KMS-11 (cell line): Measurements from ENCODE around the gene ATP1A3.

Experiments used
- H2AFZ ChIP-seq: fragments of 200-600 bp; sonication (generic); 2 replicates; pipeline ENCODE4 v1.6.1; 2016; ENCODE audit warnings: antibody characterized with exemption, mixed run types, low read depth
- H3K27ac ChIP-seq: fragments of 200-600 bp; sonication (generic); 2 replicates; pipeline ENCODE4 v1.6.1; 2016; ENCODE audit warnings: mild to moderate bottlenecking, mixed run types
- H3K27me3 ChIP-seq: fragments of 200-600 bp; sonication (generic); 2 replicates; pipeline ENCODE4 v1.6.1; 2017; ENCODE audit warnings: mild to moderate bottlenecking, low read depth, mixed run types, moderate library complexity; ENCODE audit not compliant: insufficient read depth
- H3K36me3 ChIP-seq: fragments of 200-600 bp; sonication (generic); 2 replicates; pipeline ENCODE4 v1.6.1; 2017; ENCODE audit warnings: mild to moderate bottlenecking, mixed run types; ENCODE audit not compliant: insufficient read depth
- H3K4me1 ChIP-seq: fragments of 200-600 bp; sonication (generic); 2 replicates; pipeline ENCODE4 v1.6.1; 2016; ENCODE audit warnings: mild to moderate bottlenecking, low read depth, mixed run types; ENCODE audit not compliant: poor library complexity, severe bottlenecking
- H3K4me2 ChIP-seq: fragments of 200-600 bp; sonication (generic); 2 replicates; pipeline ENCODE4 v1.7.0; 2016; ENCODE audit warnings: mild to moderate bottlenecking, mixed run types
- H3K4me3 ChIP-seq: fragments of 200-600 bp; sonication (generic); IDR thresholded peaks from 2 replicates; pipeline ENCODE4 v1.6.1; 2017; ENCODE audit warnings: low read depth, low read length, mixed read lengths; ENCODE audit not compliant: insufficient read depth
- H3K79me2 ChIP-seq: fragments of 200-600 bp; sonication (generic); 2 replicates; pipeline ENCODE4 v1.6.1; 2016; ENCODE audit warnings: low read depth, mixed run types; ENCODE audit not compliant: insufficient read depth
- H3K9ac ChIP-seq: fragments of 200-600 bp; sonication (generic); 2 replicates; pipeline ENCODE4 v1.6.1; 2016; ENCODE audit warnings: mild to moderate bottlenecking, mixed run types
- H4K20me1 ChIP-seq: fragments of 200-600 bp; sonication (generic); 2 replicates; pipeline ENCODE4 v1.6.1; 2016; ENCODE audit warnings: mild to moderate bottlenecking, mixed run types; ENCODE audit not compliant: insufficient read depth
- CTCF ChIP-seq: fragments of 200-600 bp; sonication (generic); conservative IDR thresholded peaks from 2 replicates; pipeline ENCODE4 v1.6.1; 2017; ENCODE audit warnings: low read depth, mild to moderate bottlenecking, antibody characterized with exemption, low read length, moderate library complexity, mixed read lengths

The ATP1A3 gene

DNA sequence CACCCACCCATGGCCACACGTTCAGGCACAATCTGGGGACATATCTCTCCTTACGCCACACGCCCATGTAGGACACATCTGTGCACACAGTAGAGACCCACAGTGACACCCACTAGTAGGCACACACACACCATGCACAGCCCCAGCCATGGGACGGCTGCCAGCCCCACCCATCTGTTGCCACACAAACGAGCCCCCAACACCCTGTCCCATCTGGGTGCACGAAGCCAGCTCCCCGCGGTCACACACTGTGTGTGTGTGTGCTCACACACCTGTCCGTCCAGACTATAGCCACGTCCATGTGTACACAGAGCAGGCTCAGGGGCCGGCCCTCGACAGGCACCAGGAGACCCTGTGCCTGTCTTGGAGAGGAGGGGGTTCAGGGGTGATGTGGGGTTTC lies 76.4 kb downstream of the ATP1A3 start:
- no peak overlapping the region for H3K4me2 ChIP-seq
- H3K27me3 ChIP-seq = peaks cover 58% of the 10 kb centered on the region
- TF ChIP-seq CTCF = no peak
- no peaks in the 10 kb centered on the region for H3K4me1 ChIP-seq
- no peak overlapping the region for H2AFZ ChIP-seq
- H4K20me1 ChIP-seq = no peaks in the 10 kb centered on the region
- no peaks in the 10 kb centered on the region for H3K79me2 ChIP-seq
- no peak overlapping the region for H3K27ac ChIP-seq
- no peak overlapping the region for H3K4me3 ChIP-seq
- no peak overlapping the region for H3K9ac ChIP-seq
- no peaks in the 10 kb centered on the region for H3K36me3 ChIP-seq
